ENCODE data around the gene SEMA3G. TPM values are rescaled to one million over a fixed set of nuclear protein-coding genes. Genes with fewer than 3 reads are reported as not detected.

Gene SEMA3G
- total RNA-seq, 3 donors from 2014 or later (not counting 1 experiment from before 2014, with no cell fraction given), result 0.07 to 0.55 TPM; not detected in 1

- H3K36me3 ChIP-seq (ENCODE audit: control insufficient read depth, insufficient read depth, low read length), result peaks cover 60% of the 10 kb centered on the region
- no peak for ATAC-seq
- TF ChIP-seq CTCF (IDR thresholded peaks at IDR 0.05), result no peak
- H3K27ac ChIP-seq (ENCODE audit: low read length), result no peak overlapping the region
- no peak overlapping the region for H3K27ac Mint-ChIP-seq
- H3K27me3 Mint-ChIP-seq (ENCODE audit: low read depth in 2 of 2), result no peaks in the 10 kb centered on the region
- H3K4me1 ChIP-seq (ENCODE audit: control insufficient read depth, insufficient read depth, low read length), result peaks cover 15% of the 10 kb centered on the region
- intact Hi-C loops (cut with micrococcal nuclease), result no loop called here
- no peaks in the 10 kb centered on the region for H3K36me3 Mint-ChIP-seq
- no peaks in the 10 kb centered on the region for H3K9me3 Mint-ChIP-seq
- 98% methylated on average over 18 of the region's 18 CpGs for WGBS (ENCODE audit: insufficient coverage)
- no peaks in the 10 kb centered on the region for H3K9me3 ChIP-seq (ENCODE audit: control insufficient read depth, insufficient read depth, low read length)
- no peaks in the 10 kb centered on the region for H3K27me3 ChIP-seq (ENCODE audit: control insufficient read depth, insufficient read depth, low read length)
- H3K4me3 ChIP-seq (ENCODE audit: low read length), result no peak overlapping the region
- no peak overlapping the region for H3K4me3 Mint-ChIP-seq
- peaks cover 0 to 4% of the 10 kb centered on the region in 2 donors for H3K4me1 Mint-ChIP-seq
- no peak for DNase-seq
Measured at GRCh38 chr3:52489453-52489852, 44.5 kb upstream of the SEMA3G start.

DNA sequence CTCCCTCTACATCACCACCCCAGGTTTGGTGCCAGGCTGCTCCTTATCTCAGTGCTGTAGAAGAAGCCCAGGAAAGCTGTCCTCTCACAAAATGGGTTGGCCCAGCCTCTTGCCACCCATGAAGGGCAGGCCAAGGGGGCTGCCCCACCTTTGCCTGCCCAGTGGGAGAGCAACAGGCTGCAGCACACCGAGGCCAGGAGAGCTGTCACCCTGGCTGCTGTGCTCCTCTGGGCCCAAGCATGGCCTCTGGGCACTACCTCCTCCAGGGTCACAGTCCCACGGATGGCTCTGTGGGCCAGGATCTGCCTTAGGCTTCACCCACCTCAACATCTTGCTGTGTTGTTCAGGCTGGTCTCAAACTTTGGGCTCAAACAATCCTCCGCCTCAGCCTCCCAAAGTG, 43.8 kb upstream of the SEMA3G start:
- intact Hi-C loops (cut with micrococcal nuclease), result no loop called here
- WGBS (ENCODE audit: insufficient coverage), result 98% methylated on average over 3 of the region's 3 CpGs
- no peaks in the 10 kb centered on the region for H3K9me3 Mint-ChIP-seq

GRCh38 chr3:52487788-52488691, 43.1 kb upstream of the SEMA3G start:
- WGBS (ENCODE audit: insufficient coverage), result 97% methylated on average over 58 of the region's 59 CpGs
- Mint-ChIP-seq H3K27ac (peak overlapping the region in 1 of 2 donors; percentile 38), H3K36me3 (no peaks in the 10 kb centered on the region), H3K4me1 (no peaks in the 10 kb centered on the region), H3K4me3 (no peak overlapping the region), H3K27me3 (ENCODE audit: low read depth in 2 of 2) (no peaks in the 10 kb centered on the region), H3K9me3 (no peaks in the 10 kb centered on the region)
- DNase-seq (no peak), ATAC-seq (no peak)
- intact Hi-C loops (cut with micrococcal nuclease), result no loop called here
- Histone ChIP-seq H3K27ac (ENCODE audit: low read length) (no peak overlapping the region), H3K4me1 (ENCODE audit: control insufficient read depth, insufficient read depth, low read length) (peaks cover 12% of the 10 kb centered on the region), H3K4me3 (ENCODE audit: low read length) (no peak overlapping the region), H3K36me3 (ENCODE audit: control insufficient read depth, insufficient read depth, low read length) (peaks cover 64% of the 10 kb centered on the region), H3K27me3 (ENCODE audit: control insufficient read depth, insufficient read depth, low read length) (no peaks in the 10 kb centered on the region), H3K9me3 (ENCODE audit: control insufficient read depth, insufficient read depth, low read length) (no peaks in the 10 kb centered on the region)
- no peak for TF ChIP-seq CTCF (IDR thresholded peaks at IDR 0.05)

More for the DNA sequence above, 43.8 kb upstream of the SEMA3G start:
- Mint-ChIP-seq H3K4me1 (no peaks in the 10 kb centered on the region), H3K27ac (no peak overlapping the region), H3K4me3 (no peak overlapping the region), H3K27me3 (ENCODE audit: low read depth in 2 of 2) (no peaks in the 10 kb centered on the region), H3K36me3 (no peaks in the 10 kb centered on the region)
- Histone ChIP-seq H3K27me3 (ENCODE audit: control insufficient read depth, insufficient read depth, low read length) (no peaks in the 10 kb centered on the region), H3K4me1 (ENCODE audit: control insufficient read depth, insufficient read depth, low read length) (peaks cover 12% of the 10 kb centered on the region), H3K4me3 (ENCODE audit: low read length) (no peak overlapping the region), H3K27ac (ENCODE audit: low read length) (no peak overlapping the region), H3K36me3 (ENCODE audit: control insufficient read depth, insufficient read depth, low read length) (peaks cover 60% of the 10 kb centered on the region), H3K9me3 (ENCODE audit: control insufficient read depth, insufficient read depth, low read length) (no peaks in the 10 kb centered on the region)
- no peak for TF ChIP-seq CTCF (IDR thresholded peaks at IDR 0.05)
- no peak for ATAC-seq
- DNase-seq, result no peak
